SIG-M5 treated with dmso at 0.1 percent for 504 hours (cell line): Measurements from ENCODE around the gene FES.
A peak's percentile ranks its signal among the peaks of the same experiment; 100 is the strongest.
"Not testable (repeated sequence)": the region's sequence is repeated elsewhere in the genome, so short reads cannot be mapped to it uniquely, and the experiment has no call there.

Experiments used
- DNase-seq: peaks from one replicate; lab custom pipeline; 2025; ENCODE audit not compliant: unreplicated experiment; lab: John Stamatoyannopoulos, UW

Gene FES

DNA sequence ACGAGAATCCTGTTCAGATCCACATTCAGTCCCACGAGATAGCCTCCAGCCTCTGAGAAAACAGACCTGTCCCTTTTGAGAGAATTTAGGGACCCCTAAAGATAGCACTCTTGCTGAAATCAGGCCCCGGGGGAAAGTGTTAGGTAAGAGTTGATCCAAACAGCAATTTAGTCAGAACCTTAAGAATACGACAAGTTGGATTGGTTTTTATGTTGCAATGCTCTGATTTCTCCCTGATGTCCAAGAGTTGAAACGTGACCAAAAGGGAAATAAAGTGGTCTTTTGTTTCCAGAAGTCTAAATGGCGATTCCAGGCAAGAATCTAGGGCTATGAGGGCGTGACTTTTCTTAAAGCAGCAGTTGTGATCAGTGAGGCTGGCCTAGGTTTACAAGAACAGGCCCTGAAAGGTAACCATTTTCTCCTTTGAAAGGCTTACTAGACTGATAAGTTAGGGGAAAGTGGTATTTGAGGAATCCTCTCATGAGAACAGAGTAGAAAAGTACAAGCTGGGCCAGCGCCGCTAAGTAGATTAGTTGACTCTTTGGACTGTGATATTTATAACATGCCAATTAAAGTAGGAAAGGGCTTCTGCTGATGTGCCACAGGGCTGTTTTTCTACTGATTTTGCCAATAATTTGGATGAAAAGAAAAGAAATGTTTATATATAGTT, 23.7 kb downstream of the FES start:
- no peak for DNase-seq

GRCh38 chr15:90909449-90909848, 25.1 kb downstream of the FES start:
- DNase-seq: not testable (repeated sequence)

GRCh38 chr15:90909976-90910375, 25.7 kb downstream of the FES start:
- no peak for DNase-seq

- DNase-seq: no peak
Observed at GRCh38 chr15:90910441-90911301, 26.4 kb downstream of the FES start.

DNA sequence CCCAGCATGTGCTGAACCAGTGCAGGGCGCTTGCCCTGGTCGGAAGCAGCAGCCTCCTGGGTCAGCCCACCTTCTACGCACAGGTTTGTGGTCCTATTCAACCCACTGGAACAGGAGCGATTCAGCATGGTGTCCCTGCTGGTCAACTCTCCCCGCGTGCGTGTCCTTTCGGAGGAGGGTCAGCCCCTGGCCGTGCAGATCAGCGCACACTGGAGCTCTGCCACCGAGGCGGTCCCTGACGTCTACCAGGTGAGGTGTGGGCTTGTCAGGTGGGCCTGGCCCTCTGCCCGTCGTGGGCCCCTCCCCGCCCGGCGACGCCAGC, 27.0 kb downstream of the FES start:
- DNase-seq: no peak

GRCh38 chr15:90911906-90912769, 27.8 kb downstream of the FES start:
- DNase-seq: no peak

DNA sequence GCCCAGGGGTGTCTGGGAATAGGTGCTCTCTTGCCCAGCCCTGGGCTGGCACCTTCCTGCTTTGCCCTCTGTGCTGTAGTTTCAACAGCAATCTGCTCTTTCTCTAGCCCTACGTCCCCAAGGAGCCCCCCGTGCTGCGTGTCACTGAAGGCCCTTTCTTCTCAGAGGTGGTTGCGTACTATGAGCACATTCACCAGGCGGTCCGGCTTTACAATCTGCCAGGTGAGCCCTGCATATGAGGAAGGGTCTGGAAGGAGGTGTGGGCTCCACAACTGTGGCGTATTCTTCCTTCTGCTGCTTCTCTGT, 28.4 kb downstream of the FES start:
- DNase-seq: no peak

DNA sequence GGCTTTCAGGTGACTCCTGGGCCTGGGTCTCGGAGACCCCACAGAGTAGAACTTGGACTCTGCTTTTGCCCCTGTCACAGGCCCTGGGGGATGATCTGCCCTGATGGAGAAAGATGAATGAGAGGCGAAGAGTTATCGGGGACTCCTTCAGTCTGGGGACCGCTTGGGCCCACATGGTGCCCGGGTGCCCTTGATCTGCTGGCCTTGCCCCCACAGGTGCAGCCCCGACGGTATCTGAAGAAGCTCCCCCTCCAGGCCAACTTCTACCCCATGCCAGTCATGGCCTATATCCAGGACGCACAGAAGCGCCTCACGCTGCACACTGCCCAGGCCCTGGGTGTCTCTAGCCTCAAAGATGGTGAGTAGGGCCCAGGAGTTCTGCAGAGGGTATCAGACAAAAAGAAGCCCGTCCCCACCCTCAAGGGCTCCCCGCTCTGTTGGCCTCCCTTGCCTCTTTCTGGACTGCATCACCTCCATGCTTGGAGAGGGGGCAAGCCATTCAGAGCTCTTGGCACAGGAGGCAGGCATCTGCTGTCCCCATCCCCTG, 29.2 kb downstream of the FES start:
- DNase-seq: no peak

DNA sequence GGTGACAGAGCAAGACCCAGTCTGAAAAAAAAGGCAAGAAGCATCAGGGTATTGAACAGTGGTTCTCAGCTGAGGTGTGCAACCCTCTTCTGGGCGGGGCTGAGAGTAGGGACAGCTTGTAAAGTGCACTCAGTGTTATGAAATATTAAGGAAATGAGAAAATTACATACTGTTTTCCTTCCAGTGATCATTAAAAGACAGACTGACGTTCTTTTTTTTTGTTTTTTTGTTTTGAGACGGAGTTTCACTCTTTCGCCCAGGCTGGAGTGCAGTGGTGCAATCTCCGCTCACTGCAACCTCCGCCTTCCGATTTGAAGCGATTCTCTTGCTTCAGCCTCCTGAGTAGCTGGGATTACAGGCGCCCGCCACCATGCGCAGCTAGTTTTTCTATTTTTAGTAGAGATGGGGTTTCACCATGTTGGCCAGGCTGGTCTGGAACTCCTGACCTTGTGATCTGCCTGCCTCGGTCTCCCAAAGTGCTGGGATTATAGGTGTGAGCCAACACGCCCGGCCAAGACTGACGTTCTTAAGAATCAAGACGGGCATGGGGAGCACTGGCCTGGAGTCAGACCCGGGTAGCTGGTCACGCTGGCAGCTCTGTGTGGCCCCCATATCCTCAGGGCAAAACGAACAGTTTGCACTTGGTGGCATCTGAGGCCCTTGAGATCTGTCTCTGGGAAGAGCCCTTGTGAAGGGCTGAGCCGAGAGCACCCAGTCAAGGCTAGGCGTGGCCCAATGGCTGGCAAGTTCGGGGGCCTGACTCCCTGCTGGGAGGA, 30.2 kb downstream of the FES start:
- DNase-seq: peak; percentile 73

DNA sequence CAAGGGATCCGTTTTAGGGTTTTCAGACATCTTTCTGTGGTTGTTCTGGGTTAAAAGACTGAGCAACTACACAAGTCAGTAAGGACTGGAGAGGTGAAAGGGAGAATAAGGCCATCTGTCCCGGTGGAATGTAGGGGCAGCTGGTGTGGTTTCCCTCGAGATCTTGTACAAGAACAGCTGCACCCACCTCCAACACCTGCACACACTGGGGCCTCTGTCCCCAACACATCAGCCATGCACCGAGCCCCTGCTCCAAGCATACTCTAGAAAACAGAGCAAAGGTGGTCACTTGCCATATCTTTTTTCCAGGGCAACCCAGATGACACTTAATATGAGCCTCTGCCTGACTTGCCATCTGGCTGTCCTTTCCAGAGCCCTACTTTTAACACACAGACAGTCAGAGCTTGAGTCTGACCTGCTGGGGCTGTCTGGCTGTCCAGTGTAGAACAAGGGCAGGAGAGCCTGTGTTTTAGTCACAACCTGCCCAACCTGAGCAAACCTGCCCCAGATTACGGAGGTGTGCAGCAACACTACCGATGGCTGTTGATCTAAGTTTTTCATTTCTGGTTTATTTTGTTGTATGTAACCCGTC, 31.0 kb downstream of the FES start:
- DNase-seq: no peak

DNA sequence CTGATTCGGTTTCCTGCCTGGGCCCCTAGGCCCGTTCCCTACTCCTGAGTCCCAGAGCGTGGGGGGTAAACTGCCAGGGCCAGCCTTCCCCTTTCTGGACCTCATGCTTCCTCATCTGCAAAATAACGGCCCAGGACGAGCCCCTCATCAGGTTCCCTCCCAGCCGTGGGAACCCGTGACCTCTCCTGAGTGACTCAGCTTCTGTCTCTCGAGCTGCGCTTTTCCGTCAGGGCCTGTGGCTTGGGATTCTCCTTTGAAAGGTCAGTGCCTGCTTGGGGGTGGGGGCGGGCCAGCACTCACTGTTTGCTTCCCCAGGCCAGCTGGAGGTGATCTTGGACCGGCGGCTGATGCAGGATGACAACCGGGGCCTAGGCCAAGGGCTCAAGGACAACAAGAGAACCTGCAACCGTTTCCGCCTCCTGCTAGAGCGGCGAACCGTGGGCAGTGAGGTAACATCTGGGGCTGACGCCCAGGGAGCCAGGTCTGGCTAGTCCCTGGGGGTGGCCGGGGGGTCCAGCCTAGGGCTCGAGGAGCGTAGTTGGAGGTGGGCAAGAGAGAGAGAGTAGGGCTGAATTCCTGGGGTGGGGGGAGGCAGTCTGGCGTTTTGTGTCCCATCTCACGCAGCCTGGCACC, 31.6 kb downstream of the FES start:
- DNase-seq: peak; percentile 75

- no peak for DNase-seq
Observed at GRCh38 chr15:90916461-90916860, 32.2 kb downstream of the FES start.

DNA sequence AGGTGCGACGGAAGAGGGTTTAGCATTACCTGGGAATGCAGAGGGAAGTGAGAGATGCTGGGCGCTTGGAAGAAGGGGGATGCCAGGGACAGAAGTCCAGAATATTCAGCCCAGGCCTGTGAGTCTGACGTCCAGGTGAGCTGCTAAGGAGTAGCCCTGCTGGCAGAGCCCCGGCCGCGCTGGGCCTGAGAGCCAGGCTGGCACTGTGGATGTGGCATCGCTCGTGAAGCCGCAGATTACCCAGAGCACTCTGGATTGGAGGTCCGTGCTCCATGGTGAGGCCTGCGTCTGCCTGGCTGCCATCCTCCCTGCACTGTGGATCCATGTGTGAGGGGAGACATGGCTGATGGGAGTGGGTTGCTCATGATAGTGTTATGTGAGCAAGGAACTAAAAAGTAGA, 33.3 kb downstream of the FES start:
- no peak for DNase-seq

- DNase-seq: no peak
Observed at GRCh38 chr15:90918034-90918788, 33.9 kb downstream of the FES start.

DNA sequence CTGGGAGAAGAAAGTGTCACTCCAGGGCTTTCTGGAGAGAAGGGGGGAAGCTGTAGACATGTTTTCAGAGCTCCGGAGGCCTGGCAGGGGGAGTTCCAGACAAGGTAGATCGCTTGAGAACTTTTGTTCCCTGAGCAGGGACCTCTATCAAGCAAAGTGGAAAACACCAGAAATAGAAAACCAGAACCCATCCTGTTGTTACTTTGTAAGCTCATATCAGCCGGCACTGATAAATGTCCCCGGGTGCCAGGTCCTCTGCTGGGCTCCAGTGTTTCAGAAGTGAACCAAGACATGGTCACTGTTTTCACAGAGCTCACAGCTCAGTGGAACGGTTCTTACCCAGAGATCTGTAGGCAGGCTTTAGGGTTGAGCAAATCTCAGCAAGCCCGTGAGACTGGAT, 34.5 kb downstream of the FES start:
- DNase-seq: no peak

DNA sequence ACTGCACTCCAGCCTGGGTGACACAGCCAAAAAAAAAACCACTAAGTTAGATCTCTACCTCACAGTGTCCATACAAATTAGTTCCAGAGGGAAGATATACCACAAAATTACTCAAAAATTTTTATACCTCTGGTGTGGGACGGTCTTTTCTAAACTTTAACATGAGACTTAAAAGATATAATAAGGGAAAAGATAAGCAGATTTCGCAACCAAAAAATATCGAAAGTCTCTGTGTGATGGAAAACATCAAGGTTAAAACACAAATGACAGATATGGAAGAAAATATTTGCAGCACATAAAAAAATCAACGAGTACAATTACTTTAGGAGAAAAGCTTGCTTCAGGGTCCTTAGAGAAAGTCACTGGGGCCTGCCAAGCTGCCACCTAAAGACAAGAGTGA, 37.6 kb downstream of the FES start:
- DNase-seq: no peak

- DNase-seq: not testable (repeated sequence)
Observed at GRCh38 chr15:90922712-90923322, 38.5 kb downstream of the FES start.

- DNase-seq: no peak
Observed at GRCh38 chr15:90924375-90924774, 40.1 kb downstream of the FES start.

GRCh38 chr15:90926766-90927165, 42.5 kb downstream of the FES start:
- DNase-seq: not testable (repeated sequence)
